HG03095 (cell line): Measurements from ENCODE around the gene PJA1.

Experiments used
- ATAC-seq: cut with Tn5 transposase; IDR thresholded peaks from one replicate; pipeline ENCODE4 v1.9.1; 2021; ENCODE audit warnings: moderate library complexity; ENCODE audit not compliant: unreplicated experiment

PJA1 gene

GRCh38 chrX:69144838-69145680 lies 20.2 kb downstream of the PJA1 start:
- no peak for ATAC-seq

DNA sequence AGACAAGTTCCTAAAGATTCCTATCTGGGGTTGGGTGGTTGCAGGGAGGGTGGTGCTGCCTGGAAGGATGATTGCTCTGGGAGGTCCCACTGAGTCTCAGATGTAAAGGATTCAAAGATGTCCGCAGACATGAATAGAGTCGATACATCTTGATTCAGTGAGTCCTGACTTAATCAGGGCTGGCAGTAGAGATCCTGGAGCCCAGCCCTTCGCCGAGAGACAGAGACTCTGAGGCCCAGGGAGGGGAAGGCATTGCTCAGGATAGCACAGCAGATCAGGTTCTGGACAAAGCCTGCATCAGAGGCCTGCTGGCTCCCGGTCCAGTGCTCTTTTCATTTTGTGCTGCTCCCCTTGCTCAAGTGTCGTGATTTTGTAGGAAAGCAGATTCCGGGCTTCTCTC lies 21.7 kb downstream of the PJA1 start:
- no peak for ATAC-seq

DNA sequence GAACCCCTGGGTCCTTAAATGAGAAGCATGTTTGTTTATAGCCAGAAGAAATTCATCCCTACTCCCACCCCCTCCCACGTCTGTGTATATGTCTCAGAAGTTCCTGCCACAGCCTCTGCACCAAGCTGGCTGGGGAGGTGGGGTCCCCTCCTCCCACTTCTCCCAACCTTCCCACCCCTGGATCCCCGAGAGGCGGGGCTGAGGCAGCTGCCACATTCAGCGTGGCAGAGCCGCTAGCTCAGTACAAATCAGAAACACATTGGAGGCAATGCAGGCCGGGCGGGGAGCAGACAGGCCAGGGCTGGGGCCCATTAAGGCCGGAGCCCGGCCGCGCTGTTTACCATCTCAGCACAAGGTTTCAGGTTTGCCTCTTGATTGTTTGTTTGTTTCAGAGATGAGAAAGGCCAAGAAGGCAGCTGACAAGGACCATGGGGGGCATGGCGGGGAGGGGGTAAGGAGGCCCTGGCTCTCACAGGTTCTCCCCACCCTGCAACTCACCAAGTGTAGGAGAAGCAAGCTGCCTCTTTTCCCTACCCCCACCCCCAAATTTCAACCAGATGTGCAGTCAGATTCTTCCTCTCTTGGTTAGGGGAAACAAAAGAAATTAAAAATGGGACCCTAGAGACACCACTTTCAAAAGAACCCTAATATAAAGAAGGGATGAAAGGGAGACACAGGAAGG lies 22.3 kb downstream of the PJA1 start:
- no peak for ATAC-seq

DNA sequence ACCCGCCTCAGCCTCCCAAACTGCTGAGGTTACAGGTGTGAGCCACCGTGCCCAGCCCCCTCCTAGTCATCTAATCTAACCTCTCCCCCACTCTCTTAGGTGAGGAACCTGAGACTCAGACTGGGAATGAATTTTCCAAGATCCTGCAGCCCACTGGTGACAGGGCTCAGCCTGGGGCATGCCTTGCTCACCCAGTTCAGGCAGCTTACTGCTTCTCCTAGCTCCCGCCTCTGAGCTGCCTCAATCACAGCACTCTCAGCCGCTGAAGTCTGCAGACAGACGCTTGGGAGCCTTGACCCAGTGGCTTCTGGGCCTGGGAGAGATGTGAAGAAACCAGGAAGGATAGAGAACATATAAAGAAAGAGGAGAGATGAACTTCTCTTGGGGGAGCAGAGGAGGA lies 24.4 kb downstream of the PJA1 start:
- no peak for ATAC-seq

DNA sequence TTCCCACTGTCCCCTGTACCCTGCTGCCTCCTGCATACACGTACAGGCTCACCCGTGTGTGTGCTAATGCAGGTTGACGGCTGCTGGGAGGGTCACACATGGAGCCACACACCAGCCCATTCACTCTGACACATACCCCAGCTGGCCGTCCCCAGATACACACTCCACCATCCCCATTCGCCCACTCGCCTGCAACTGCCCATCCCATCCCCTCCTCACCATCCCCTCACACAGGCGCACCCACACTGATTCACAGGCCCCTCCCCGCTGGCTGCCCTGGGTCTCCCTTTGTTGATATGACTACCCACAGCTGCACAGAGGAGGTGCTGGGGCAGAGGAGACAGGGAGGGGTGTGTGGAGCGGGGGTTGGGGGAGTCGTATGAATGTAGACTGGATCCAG lies 25.7 kb downstream of the PJA1 start:
- ATAC-seq, result no peak

DNA sequence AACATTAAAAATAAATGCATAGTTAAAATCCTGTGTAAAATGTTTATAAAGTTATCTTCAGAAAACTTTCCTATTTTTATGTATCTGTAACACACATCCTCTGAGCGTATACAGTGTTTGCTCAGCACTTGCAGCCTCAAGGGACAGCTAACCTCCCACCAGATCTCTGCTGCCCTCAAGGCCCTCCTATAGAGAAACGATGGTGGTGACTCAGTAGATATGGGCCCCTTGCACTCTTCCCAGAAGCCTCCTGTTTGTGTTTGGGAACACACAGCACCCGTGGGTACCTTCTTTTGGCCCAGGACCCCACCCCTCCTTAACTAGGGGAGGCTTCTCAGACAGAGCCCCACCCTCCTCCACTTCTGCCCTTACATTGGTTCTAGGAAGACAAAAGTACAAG lies 26.7 kb downstream of the PJA1 start:
- ATAC-seq, result no peak

DNA sequence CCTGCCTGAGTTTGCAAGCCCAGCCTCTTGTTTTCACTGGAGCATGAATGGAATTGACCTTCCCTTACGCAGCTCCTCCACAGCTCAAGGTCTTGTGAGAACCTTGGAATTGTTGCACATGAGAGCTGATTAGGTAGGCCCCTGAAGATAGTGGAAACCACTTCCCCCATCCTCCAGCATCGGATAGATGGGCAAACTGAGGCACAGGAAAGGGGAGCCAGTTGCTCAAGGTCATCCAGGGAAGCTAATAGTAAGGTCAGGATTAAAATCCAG lies 27.2 kb downstream of the PJA1 start:
- no peak for ATAC-seq

- ATAC-seq, result no peak
Observed at GRCh38 chrX:69137371-69138117, 27.7 kb downstream of the PJA1 start.

DNA sequence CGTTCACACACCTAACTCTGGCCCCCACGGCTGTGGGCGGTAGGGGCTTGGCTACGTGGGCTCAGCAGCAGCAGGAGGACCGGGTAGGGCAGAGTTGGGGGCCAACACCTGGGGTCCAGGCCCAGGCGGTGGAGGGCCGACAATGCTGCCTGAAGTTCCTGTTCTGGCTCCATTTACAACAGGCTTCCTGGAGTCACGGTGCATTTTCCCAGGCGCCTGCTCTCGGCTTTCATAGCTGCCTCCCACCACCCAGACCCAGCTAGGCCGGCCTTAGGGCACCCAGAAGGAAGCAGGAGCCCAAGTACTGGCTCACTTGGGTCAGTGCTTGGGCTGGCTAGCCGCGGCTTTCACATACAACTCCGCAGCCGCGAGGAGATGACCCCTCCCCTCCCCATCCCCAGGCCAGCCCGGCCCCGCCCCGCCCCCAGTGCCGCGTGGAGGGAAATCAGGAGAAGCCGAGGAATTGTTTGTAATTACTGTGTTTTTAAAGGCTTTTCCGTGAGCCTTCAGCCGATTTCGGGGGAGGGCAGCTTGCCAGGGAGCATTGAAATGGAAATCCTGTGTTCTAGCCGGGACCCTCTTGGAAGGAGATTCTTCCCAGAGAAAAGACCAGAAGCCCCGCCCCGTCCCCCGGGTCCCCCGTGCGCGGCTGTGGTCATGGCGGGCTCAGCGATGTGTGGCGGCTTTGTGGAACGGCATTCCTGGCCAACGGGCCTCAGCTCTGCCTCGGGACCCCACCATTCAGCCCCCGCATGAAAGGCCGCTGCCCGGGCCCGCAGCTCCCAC lies 28.5 kb downstream of the PJA1 start:
- ATAC-seq, result no peak

GRCh38 chrX:69133921-69134542 lies 31.2 kb downstream of the PJA1 start:
- no peak for ATAC-seq

DNA sequence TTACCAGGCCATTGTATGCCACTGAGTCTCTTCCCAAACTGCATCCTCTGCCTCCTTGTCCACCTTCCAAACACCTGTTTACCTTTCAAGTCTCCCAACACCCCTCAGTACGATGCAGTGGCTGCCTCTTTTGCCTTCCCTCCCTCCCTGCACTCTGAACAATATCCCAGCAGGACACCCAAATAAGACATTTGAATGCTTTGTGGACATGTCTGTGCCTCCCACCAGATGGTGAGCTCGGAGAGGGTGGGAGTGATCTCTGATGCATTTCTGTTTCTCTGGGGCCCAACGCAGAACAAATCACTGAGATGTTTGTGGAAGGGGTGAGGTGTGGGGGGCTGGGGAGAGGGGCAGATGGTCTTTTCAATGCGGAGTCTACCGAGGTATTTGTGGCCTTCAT lies 33.4 kb downstream of the PJA1 start:
- ATAC-seq, result no peak

DNA sequence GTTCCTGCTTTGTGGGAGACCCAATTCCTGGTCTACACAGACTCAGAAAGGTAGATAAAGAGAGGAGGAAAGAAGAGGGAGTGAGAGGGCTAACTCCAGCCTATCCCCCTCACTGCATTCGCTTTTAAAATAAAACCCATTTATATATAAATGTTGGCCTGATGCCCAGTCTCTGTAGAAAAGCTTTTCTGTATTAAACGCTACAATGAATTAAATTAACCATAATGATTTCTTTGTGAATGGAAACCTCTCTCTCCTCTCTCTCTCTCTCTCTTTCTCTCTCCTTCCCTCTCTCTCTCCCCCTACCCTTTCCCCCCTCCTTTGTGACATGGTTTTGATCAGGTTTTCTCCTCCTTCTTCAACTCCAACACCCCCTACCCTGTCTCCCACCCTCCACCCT lies 34.8 kb downstream of the PJA1 start:
- no peak for ATAC-seq

GRCh38 chrX:69128588-69128987 lies 36.7 kb downstream of the PJA1 start:
- no peak for ATAC-seq

GRCh38 chrX:69127466-69127865 lies 37.8 kb downstream of the PJA1 start:
- no peak for ATAC-seq

- ATAC-seq, result no peak
Observed at GRCh38 chrX:69126642-69127041, 38.6 kb downstream of the PJA1 start.

GRCh38 chrX:69125094-69125493 lies 40.2 kb downstream of the PJA1 start:
- ATAC-seq, result no peak

DNA sequence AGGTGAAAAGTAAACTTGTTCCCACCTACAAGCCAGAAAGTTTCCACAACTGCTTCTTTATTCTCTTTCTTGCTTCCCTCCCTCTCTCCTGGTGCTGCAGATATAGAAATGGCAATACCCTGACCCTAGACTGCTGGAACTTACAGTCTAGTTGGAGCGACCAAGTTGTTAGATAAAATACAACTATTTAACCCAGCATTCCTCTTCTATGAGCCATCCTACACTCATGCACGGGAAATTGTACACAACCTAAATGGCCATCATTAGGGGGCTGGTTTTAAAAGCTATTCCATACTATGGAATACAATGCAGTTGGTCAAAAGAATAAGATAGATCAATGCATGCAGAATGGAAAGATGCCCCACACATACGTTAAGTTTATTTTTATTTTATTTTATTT lies 41.1 kb downstream of the PJA1 start:
- no peak for ATAC-seq

DNA sequence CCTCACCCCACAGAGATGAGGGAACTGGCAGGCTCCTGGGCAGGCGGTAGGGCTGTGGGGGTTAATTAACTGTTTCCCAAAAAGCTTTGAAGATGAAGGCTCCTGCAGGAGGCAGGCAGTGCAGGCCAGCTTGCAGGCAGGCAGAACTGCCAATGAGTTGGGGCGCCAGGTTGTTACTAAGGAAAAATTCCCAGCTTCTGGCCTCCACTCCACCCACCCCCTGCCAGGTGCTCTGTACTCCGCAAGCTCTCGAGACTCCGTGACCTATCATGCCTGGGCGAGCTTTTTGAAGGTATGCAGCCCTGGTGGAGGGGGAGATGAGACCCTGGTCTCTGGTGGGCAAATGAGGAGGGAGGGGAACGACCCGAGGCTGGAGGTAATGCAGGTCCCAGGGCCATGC lies 41.8 kb downstream of the PJA1 start:
- no peak for ATAC-seq

DNA sequence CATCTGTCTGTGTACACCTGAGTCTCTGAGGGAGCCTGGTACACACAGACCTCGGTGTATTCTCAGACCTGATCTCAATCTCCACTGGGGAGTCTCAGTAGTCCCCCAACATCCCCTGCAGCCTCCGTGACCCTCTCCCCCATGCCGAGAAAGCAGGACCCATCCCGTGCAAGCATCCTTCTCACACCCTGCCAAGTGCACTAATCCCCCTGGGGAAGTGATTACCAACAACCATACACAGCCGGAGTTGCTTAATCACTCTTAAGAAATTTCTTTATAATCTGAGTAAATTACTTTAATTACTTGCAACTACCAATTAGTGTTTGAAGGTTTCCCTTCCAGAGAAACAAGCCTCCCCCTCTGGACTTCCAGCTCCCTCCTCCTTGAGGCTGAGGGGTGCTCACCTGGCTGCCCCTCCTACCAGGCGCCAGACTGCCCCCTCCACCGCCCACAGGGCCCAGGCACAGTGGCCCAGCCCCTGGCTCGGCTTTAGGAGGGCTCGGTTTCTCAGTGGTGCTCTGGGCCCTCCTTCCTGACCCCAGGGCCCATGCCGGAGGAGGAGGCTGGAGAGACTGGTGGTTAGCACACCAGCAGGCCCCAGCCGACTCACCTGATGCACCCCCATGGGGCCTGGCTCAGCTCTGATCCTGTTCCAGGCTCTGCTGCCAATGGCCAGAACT lies 43.8 kb downstream of the PJA1 start:
- ATAC-seq, result no peak

- no peak for ATAC-seq
Observed at GRCh38 chrX:69120476-69120875, 44.8 kb downstream of the PJA1 start.
